H9 (cell line): ENCODE data around the gene CIT. TPM values are rescaled to one million over a fixed set of nuclear protein-coding genes. Genes with fewer than 3 reads are reported as not detected.

Experiments used
- DNase-seq: peaks from one replicate; pipeline ENCODE4 v3.0.0-alpha.2; 2017
- H2AFZ ChIP-seq: one replicate; pipeline ENCODE4 v1.6.1; 2013; ENCODE audit warnings: mild to moderate bottlenecking, low read length, control low read depth, moderate library complexity
- H2AK5ac ChIP-seq: 2 replicates; pipeline ENCODE4 v1.6.1; 2013; ENCODE audit warnings: low read length, control low read depth, mixed read lengths; ENCODE audit not compliant: insufficient read length
- H2BK120ac ChIP-seq: one replicate; pipeline ENCODE4 v1.6.1; 2013; ENCODE audit warnings: low read depth, mild to moderate bottlenecking, low read length, control low read depth, inconsistent platforms; ENCODE audit not compliant: poor library complexity, severe bottlenecking
- H2BK12ac ChIP-seq: 2 replicates; pipeline ENCODE4 v1.6.1; 2013; ENCODE audit warnings: low read length, control low read depth, mixed read lengths, low read depth; ENCODE audit not compliant: insufficient read length
- H2BK15ac ChIP-seq: 2 replicates; pipeline ENCODE4 v1.6.1; 2013; ENCODE audit warnings: low read depth, low read length, control low read depth
- H2BK20ac ChIP-seq: one replicate; pipeline ENCODE4 v1.6.1; 2013; ENCODE audit warnings: low read depth, mild to moderate bottlenecking, low read length, control low read depth, inconsistent platforms; ENCODE audit not compliant: poor library complexity, severe bottlenecking
- H2BK5ac ChIP-seq: 2 replicates; pipeline ENCODE4 v1.6.1; 2013; ENCODE audit warnings: low read length, control low read depth, mixed read lengths; ENCODE audit not compliant: insufficient read length
- H3K14ac ChIP-seq: 2 replicates; pipeline ENCODE4 v1.6.1; 2013; ENCODE audit warnings: low read length, control low read depth; ENCODE audit not compliant: insufficient read depth
- H3K18ac ChIP-seq: 2 replicates; pipeline ENCODE4 v1.6.1; 2013; ENCODE audit warnings: low read depth, mild to moderate bottlenecking, mixed read lengths, low read length, control low read depth; ENCODE audit not compliant: insufficient read length
- H3K23ac ChIP-seq: 2 replicates; pipeline ENCODE4 v1.6.1; 2013; ENCODE audit warnings: low read length, control low read depth, mixed read lengths, low read depth; ENCODE audit not compliant: insufficient read length
- H3K23me2 ChIP-seq: 2 replicates; pipeline ENCODE4 v1.6.1; 2013; ENCODE audit warnings: low read depth, mild to moderate bottlenecking, mixed read lengths, low read length, control low read depth; ENCODE audit not compliant: insufficient read length, poor library complexity, severe bottlenecking
- H3K27ac ChIP-seq: 2 replicates; pipeline ENCODE4 v1.5.1; 2013; ENCODE audit warnings: low read length, control low read depth, mixed read lengths, low read depth; ENCODE audit not compliant: insufficient read length
- H3K27me3 ChIP-seq: 2 replicates; pipeline ENCODE4 v1.6.1; 2013; ENCODE audit warnings: low read length, control low read depth, inconsistent platforms; ENCODE audit not compliant: insufficient read depth
- H3K4ac ChIP-seq: 2 replicates; pipeline ENCODE4 v1.6.1; 2013; ENCODE audit warnings: low read depth, mild to moderate bottlenecking, control low read depth, inconsistent platforms, low read length, moderate library complexity
- H3K4me1 ChIP-seq: 2 replicates; pipeline ENCODE4 v1.6.1; 2013; ENCODE audit warnings: low read length, control low read depth, inconsistent platforms; ENCODE audit not compliant: insufficient read depth
- H3K4me2 ChIP-seq: 2 replicates; pipeline ENCODE4 v1.6.1; 2013; ENCODE audit warnings: low read length, control low read depth, mixed read lengths; ENCODE audit not compliant: insufficient read length, insufficient read depth
- H3K56ac ChIP-seq: 2 replicates; pipeline ENCODE4 v1.6.1; 2013; ENCODE audit warnings: low read depth, mild to moderate bottlenecking, mixed read lengths, low read length, control low read depth; ENCODE audit not compliant: insufficient read length
- H3K79me1 ChIP-seq: 2 replicates; pipeline ENCODE4 v1.6.1; 2013; ENCODE audit warnings: low read depth, mild to moderate bottlenecking, moderate library complexity, low read length, control low read depth, inconsistent platforms; ENCODE audit not compliant: insufficient read depth, poor library complexity, severe bottlenecking
- H3K79me2 ChIP-seq: 2 replicates; pipeline ENCODE4 v1.6.1; 2013; ENCODE audit warnings: low read length, control low read depth, inconsistent platforms; ENCODE audit not compliant: insufficient read depth
- H3K9ac ChIP-seq: 2 replicates; pipeline ENCODE4 v1.6.1; 2013; ENCODE audit warnings: low read length, control low read depth, mixed read lengths; ENCODE audit not compliant: insufficient read length; ENCODE audit errors: extremely low read depth
- H3K9me3 ChIP-seq: one replicate; pipeline ENCODE4 v1.6.1; 2013; ENCODE audit warnings: low read depth, low read length, inconsistent platforms; ENCODE audit not compliant: control insufficient read depth
- H3T11ph ChIP-seq: one replicate; pipeline ENCODE4 v1.6.1; 2013; ENCODE audit warnings: mild to moderate bottlenecking, low read length, control low read depth, inconsistent platforms
- H4K20me1 ChIP-seq: one replicate; pipeline ENCODE4 v1.6.1; 2013; ENCODE audit not compliant: control insufficient read depth, insufficient read length, insufficient read depth
- H4K5ac ChIP-seq: 2 replicates; pipeline ENCODE4 v1.6.1; 2013; ENCODE audit warnings: low read depth, mild to moderate bottlenecking, mixed read lengths, low read length, control low read depth; ENCODE audit not compliant: insufficient read length
- H4K8ac ChIP-seq: replicated peaks from 2 replicates; pipeline ENCODE4 v1.6.1; 2013; ENCODE audit warnings: low read length, control low read depth, mixed read lengths, low read depth; ENCODE audit not compliant: insufficient read length
- H4K91ac ChIP-seq: 2 replicates; pipeline ENCODE4 v1.6.1; 2013; ENCODE audit warnings: low read depth, mild to moderate bottlenecking, moderate library complexity, mixed read lengths, low read length, control low read depth; ENCODE audit not compliant: insufficient read length
- H3K27ac Mint-ChIP-seq, 3 experiments: 2 replicates in 2 of 3; 3 replicates in 1 of 3; pipeline ENCODE4 v1.8.0; 2020 to 2021; ENCODE audit warnings: mixed read lengths in 3 of 3, mild to moderate bottlenecking in 1 of 3, moderate library complexity in 1 of 3
- H3K27me3 Mint-ChIP-seq: 2 replicates; pipeline ENCODE4 v1.8.0; 2021; ENCODE audit warnings: low read depth, mild to moderate bottlenecking, moderate library complexity, mixed read lengths
- H3K36me3 Mint-ChIP-seq, 3 experiments: 2 replicates in 2 of 3; 3 replicates in 1 of 3; pipeline ENCODE4 v1.8.0; 2020 to 2021; ENCODE audit warnings: low read depth in 3 of 3, mixed read lengths in 3 of 3; ENCODE audit not compliant: insufficient read depth in 1 of 3
- H3K4me1 Mint-ChIP-seq, 2 experiments: 2 replicates each; pipeline ENCODE4 v1.8.0; 2020; ENCODE audit warnings: mixed read lengths in 2 of 2
- H3K4me3 Mint-ChIP-seq, 2 experiments: 2 replicates in 1 of 2; 3 replicates in 1 of 2; pipeline ENCODE4 v1.8.0; 2020 to 2021; ENCODE audit warnings: mild to moderate bottlenecking in 2 of 2, mixed read lengths in 2 of 2, moderate library complexity in 1 of 2
- H3K9me3 Mint-ChIP-seq, 2 experiments: 2 replicates in 1 of 2; 3 replicates in 1 of 2; pipeline ENCODE4 v1.8.0; 2020; ENCODE audit warnings: mild to moderate bottlenecking in 2 of 2, mixed read lengths in 2 of 2, moderate library complexity in 1 of 2
- WGBS: extraction: QIAGEN DNeasy Blood & Tissue Kit; methylation state at CpG from one replicate; pipeline ENCODE4 v1.1.7; 2013; ENCODE audit warnings: missing lambda C conversion rate, low lambda C conversion rate, mixed read lengths; ENCODE audit not compliant: insufficient read length; ENCODE audit errors: extremely low coverage; 5-methylcytosine and 5-hydroxymethylcytosine counted together
- total RNA-seq: library from RNA; stranded (reverse); gene quantifications from 2 replicates; pipeline ENCODE4 v1.2.1, GENCODE V29; 2021
- TF ChIP-seq, protein P1 (sequence below): fragments of 200-600 bp; sonication (generic); conservative IDR thresholded peaks from 3 replicates; pipeline ENCODE4 v1.8.0; 2021; ENCODE audit warnings: antibody characterized with exemption, mild to moderate bottlenecking

Gene CIT
- total RNA-seq, 1 experiment from 2014 or later: 55.3 TPM

DNA sequence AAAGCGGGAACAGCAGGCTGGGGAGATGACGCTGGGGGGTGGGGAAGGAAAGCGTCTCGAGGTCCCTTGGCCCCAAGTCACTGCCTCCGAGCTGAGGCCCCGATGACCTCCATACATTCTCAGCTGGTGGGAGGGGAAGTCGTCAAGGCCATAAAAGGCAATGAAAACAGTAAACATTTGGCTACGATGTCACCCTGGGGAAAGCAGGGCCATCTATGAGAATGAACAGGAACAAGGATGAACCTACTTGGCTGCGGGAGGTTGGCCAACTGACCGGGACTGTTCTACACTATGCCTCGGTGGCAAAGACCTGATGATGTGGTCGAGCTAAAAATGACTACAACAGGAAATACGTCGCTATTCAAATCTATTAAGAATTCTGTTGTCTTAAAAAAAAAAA, 189.7 kb downstream of the CIT start:
- no peaks in the 10 kb centered on the region for H4K20me1 ChIP-seq
- no peak overlapping the region for H4K91ac ChIP-seq
- H2BK12ac ChIP-seq: no peak overlapping the region
- WGBS: no CpG with 5 or more reads among the region's 14 CpGs
- H2BK120ac ChIP-seq: no peak overlapping the region
- H4K5ac ChIP-seq: no peak overlapping the region
- H3K23ac ChIP-seq: no peak overlapping the region
- no peaks in the 10 kb centered on the region for H3K4me1 ChIP-seq
- no peak overlapping the region for H3K27ac ChIP-seq
- no peaks in the 10 kb centered on the region for H3K23me2 ChIP-seq
- no peak overlapping the region for H2BK15ac ChIP-seq
- no peaks in the 10 kb centered on the region for H3K79me2 ChIP-seq
- H2BK20ac ChIP-seq: no peak overlapping the region
- Mint-ChIP-seq H3K27ac (no peak overlapping the region; a peak in 1 of 7 replicates), H3K36me3 (peaks cover 12 to 50% (median 41%) of the 10 kb centered on the region in 3 experiments; a peak in 6 of 7 replicates), H3K4me1 (peaks cover 5% of the 10 kb centered on the region in 2 experiments; a peak in 2 of 4 replicates), H3K9me3 (peaks cover 0 to 2% of the 10 kb centered on the region in 2 experiments; a peak in 1 of 5 replicates), H3K4me3 (no peak overlapping the region), H3K27me3 (no peaks in the 10 kb centered on the region)
- H2BK5ac ChIP-seq: no peak overlapping the region
- TF ChIP-seq, protein P1, sequence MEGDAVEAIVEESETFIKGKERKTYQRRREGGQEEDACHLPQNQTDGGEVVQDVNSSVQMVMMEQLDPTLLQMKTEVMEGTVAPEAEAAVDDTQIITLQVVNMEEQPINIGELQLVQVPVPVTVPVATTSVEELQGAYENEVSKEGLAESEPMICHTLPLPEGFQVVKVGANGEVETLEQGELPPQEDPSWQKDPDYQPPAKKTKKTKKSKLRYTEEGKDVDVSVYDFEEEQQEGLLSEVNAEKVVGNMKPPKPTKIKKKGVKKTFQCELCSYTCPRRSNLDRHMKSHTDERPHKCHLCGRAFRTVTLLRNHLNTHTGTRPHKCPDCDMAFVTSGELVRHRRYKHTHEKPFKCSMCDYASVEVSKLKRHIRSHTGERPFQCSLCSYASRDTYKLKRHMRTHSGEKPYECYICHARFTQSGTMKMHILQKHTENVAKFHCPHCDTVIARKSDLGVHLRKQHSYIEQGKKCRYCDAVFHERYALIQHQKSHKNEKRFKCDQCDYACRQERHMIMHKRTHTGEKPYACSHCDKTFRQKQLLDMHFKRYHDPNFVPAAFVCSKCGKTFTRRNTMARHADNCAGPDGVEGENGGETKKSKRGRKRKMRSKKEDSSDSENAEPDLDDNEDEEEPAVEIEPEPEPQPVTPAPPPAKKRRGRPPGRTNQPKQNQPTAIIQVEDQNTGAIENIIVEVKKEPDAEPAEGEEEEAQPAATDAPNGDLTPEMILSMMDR: no peak
- H4K8ac ChIP-seq: no peak overlapping the region
- no peaks in the 10 kb centered on the region for H3K79me1 ChIP-seq
- H2AFZ ChIP-seq: no peak overlapping the region
- no peak overlapping the region for H3K4me2 ChIP-seq
- H3K14ac ChIP-seq: no peak overlapping the region; the same call in 1 of the 2 replicates
- no peak overlapping the region for H3K4ac ChIP-seq
- no peak for DNase-seq
- H3K9me3 ChIP-seq: no peaks in the 10 kb centered on the region
- H2AK5ac ChIP-seq: no peak overlapping the region
- H3K9ac ChIP-seq: no peak overlapping the region
- H3K27me3 ChIP-seq: no peaks in the 10 kb centered on the region
- H3K18ac ChIP-seq: no peak overlapping the region
- H3K56ac ChIP-seq: no peak overlapping the region
- no peak overlapping the region for H3T11ph ChIP-seq
